GM19025 (cell line): Measurements from ENCODE around the gene UPK1B.
"Not testable (repeated sequence)": the region's sequence is repeated elsewhere in the genome, so short reads cannot be mapped to it uniquely, and the experiment has no call there.

Source experiments
- ATAC-seq: cut with Tn5 transposase; IDR thresholded peaks from one replicate; pipeline ENCODE4 v1.9.1; 2021; ENCODE audit warnings: mild to moderate bottlenecking, low read depth, moderate library complexity; ENCODE audit not compliant: unreplicated experiment

Gene UPK1B

DNA sequence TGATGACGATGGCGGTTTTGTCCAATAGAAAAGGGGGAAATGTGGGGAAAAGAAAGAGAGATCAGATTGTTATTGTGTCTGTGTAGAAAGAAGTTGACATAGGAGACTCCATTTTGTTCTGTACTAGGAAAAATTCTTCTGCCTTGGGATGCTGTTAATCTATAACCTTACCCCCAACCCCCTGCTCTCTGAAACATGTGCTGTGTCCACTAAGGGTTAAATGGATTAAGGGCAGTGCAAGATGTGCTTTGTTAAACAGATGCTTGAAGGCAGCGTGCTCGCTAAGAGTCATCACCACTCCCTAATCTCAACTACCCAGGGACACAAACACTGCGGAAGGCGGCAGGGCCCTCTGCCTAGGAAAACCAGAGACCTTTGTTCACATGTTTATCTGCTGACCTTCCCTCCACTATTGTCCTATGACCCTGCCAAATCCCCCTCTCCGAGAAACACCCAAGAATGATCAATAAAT lies 69.7 kb downstream of the UPK1B start:
- not testable (repeated sequence) for ATAC-seq

DNA sequence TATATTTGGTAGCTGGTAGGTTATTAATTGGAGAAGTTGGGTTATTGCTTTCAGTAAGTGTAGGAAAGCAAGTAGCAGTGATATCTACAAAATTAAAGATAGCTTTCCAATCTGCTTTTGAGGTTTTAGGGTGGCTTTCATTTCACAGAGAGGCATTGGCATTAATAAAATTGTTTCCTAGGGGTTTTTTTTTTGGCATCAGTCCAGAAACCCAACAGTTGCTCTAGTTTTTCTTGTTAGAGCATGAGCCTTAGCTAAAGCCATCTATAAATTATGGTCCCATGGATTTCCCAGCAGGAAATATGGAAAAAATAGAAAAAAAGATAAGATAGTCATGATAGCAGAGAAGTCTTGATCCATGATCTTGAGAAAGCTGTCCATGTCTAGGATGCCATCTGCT lies 70.3 kb downstream of the UPK1B start:
- ATAC-seq = no peak

DNA sequence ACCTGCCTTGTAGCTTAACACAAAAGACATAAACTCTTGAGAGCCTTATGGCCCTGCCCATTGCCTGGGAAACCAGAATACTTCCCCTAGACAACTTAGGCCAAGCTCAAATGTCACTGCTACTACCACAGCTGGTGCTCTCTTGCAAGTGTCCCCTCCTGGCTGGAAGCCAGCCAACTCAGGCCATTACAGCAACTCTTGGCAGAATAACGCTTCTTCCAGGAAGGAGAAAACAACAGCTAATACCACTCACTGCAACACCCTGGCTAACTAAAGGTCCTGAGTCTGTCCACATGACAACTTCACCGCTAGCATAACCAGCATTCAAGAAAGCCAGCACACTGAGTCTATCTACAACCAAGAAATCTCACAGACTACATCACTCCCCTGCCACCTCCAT lies 72.4 kb downstream of the UPK1B start:
- no peak for ATAC-seq
